GM12874 (cell line): ENCODE measurements around the gene ELN.

Experiments used
- CTCF ChIP-seq: IDR thresholded peaks from 2 replicates; pipeline ENCODE4 v1.5.1; 2011; ENCODE audit warnings: low read depth, mild to moderate bottlenecking, control low read depth, low read length, moderate library complexity; ENCODE audit not compliant: insufficient read depth

Gene ELN

GRCh38 chr7:74025730-74026129 lies 2.2 kb upstream of the ELN start:
- no peak for TF ChIP-seq CTCF

- no peak for TF ChIP-seq CTCF
These were observed 1.5 kb upstream of the ELN start for GRCh38 chr7:74026406-74026902.

GRCh38 chr7:74026903-74027682 lies 880 bp upstream of the ELN start:
- peak; percentile 95 for TF ChIP-seq CTCF

- TF ChIP-seq CTCF = no peak
These were observed 407 bp downstream of the ELN start for GRCh38 chr7:74028321-74028838.

- TF ChIP-seq CTCF = no peak
These were observed 1.3 kb downstream of the ELN start for GRCh38 chr7:74029089-74029785.

GRCh38 chr7:74029991-74030415 lies 2.0 kb downstream of the ELN start:
- no peak for TF ChIP-seq CTCF

- TF ChIP-seq CTCF = no peak
These were observed 2.9 kb downstream of the ELN start for GRCh38 chr7:74030861-74031260.
